A549 (cell line): ENCODE data around the gene SLC35A4.
A peak's percentile ranks its signal among the peaks of the same experiment; 100 is the strongest.

Experiments
- CTCF ChIP-seq: fragments of >200 bp; sonication (Bioruptor Twin); formaldehyde crosslinking; IDR thresholded peaks from 3 replicates; pipeline ENCODE4 v1.5.1; 2016
- GATA3 ChIP-seq: IDR thresholded peaks from 2 replicates; pipeline ENCODE4 v1.6.1; 2012; ENCODE audit warnings: borderline replicate concordance
- HMGXB4 ChIP-seq: fragments of 250-450 bp; sonication (Bioruptor Pico); IDR thresholded peaks from 2 replicates; pipeline ENCODE4 v1.5.0; 2021; ENCODE audit warnings: mild to moderate bottlenecking, moderate library complexity, borderline replicate concordance
- PBX3 ChIP-seq: IDR thresholded peaks from 2 replicates; pipeline ENCODE4 v1.6.1; 2012
- POLR2A ChIP-seq: IDR thresholded peaks from 2 replicates; pipeline ENCODE4 v1.6.1; 2012; ENCODE audit warnings: mild to moderate bottlenecking, low read length
- TP53 ChIP-seq: fragments of 250-450 bp; sonication (Bioruptor Pico); IDR thresholded peaks from 2 replicates; pipeline ENCODE4 v1.5.0; 2021; ENCODE audit warnings: mild to moderate bottlenecking, moderate library complexity

GRCh38 chr5:140557136-140557805 is 7.4 kb upstream of the SLC35A4 start, which contains the start of gene SRA1:
- no peak for TF ChIP-seq TP53 (CRISPR knock-in tag)
- peak; percentile 97 for TF ChIP-seq POLR2A
- TF ChIP-seq CTCF = no peak
- TF ChIP-seq GATA3 = peak; percentile 49; the same call in 1 of the 2 replicates
- TF ChIP-seq PBX3 = peak; percentile 64; the same call in 1 of the 2 replicates
- no peak for TF ChIP-seq HMGXB4 (CRISPR knock-in tag)
